ENCODE data around the gene FXYD4.

FXYD4 gene

DNA sequence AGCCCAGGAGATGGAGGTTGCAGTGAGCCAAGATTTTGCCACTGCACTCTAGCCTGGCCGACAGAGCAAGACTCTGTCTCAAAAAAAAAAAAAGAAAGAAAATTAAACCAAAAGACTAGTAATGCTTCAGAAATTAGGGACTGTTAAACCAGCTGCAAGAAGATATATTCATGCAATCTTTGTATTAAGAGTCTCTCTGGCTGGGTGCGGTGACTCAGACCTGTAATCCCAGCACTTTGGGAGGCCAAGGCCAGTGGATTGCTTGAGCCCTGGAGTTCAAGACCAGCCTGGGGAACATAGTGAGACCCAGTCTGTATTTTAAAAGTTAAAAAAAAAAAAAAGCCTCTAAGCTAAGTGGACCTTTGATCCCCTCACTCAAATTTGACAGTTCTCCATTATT is 40.1 kb downstream of the FXYD4 start:
- no peak overlapping the region for H3K4me3 ChIP-seq (ENCODE audit: control insufficient read depth in 1 of 7, extremely low read depth in 1 of 7, insufficient read depth in 4 of 7, low read depth in 2 of 7, low read length in 6 of 7)
- no peak overlapping the region for H3K27ac ChIP-seq (ENCODE audit: insufficient read depth in 1 of 2, low read depth in 1 of 2, low read length in 2 of 2, poor library complexity in 1 of 2, severe bottlenecking in 2 of 2)
- H3K4me1 ChIP-seq (ENCODE audit: control extremely low read depth in 1 of 4, control insufficient read depth in 4 of 4, insufficient read depth in 4 of 4, low read length in 3 of 4): peaks cover 2 to 25% (median 16%) of the 10 kb centered on the region in 4 experiments
- POLR2A ChIA-PET: no interaction called here
- DNase-seq: no peak
- CTCF ChIA-PET: no interaction called here
- H3K27me3 ChIP-seq (replicated peaks in 2 of 5; ENCODE audit: control insufficient read depth in 4 of 5, insufficient read depth in 5 of 5, low read length in 4 of 5): no peaks in the 10 kb centered on the region
- H3K36me3 ChIP-seq (ENCODE audit: control insufficient read depth in 4 of 4, insufficient read depth in 4 of 4, low read length in 3 of 4): no peaks in the 10 kb centered on the region
- no peaks in the 10 kb centered on the region for H3K9me3 ChIP-seq (ENCODE audit: control extremely low read depth in 1 of 5, control insufficient read depth in 4 of 5, insufficient read depth in 2 of 5, low read depth in 1 of 5, low read length in 4 of 5)
- WGBS (ENCODE audit: insufficient coverage): 100% methylated on average over 1 of the region's 2 CpGs

DNA sequence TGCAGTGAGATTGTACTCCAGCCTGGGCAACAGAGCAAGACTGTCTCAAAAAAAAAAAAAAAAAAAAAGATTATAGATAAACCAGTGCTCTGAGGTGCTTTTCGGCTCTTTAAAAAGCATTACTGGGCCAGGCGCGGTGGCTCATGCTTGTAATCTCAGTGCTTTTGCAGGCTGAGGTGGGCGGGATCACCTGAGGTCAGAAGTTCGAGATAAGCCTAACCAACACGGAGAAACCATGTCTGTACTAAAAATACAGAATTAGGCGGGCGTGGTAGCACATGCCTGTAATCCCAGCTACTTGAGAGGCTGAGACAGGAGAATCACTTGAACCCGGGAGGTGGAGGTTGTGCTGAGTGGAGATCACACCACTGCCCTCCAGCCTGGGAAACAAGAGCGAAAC is 44.1 kb downstream of the FXYD4 start:
- Histone ChIP-seq H3K4me1 (ENCODE audit: control extremely low read depth in 1 of 4, control insufficient read depth in 4 of 4, insufficient read depth in 4 of 4, low read length in 3 of 4) (peaks cover 3 to 35% (median 26%) of the 10 kb centered on the region in 4 experiments), H3K4me3 (ENCODE audit: control insufficient read depth in 1 of 7, extremely low read depth in 1 of 7, insufficient read depth in 4 of 7, low read depth in 2 of 7, low read length in 6 of 7) (no peak overlapping the region), H3K9me3 (ENCODE audit: control extremely low read depth in 1 of 5, control insufficient read depth in 4 of 5, insufficient read depth in 2 of 5, low read depth in 1 of 5, low read length in 4 of 5) (no peaks in the 10 kb centered on the region), H3K36me3 (ENCODE audit: control insufficient read depth in 4 of 4, insufficient read depth in 4 of 4, low read length in 3 of 4) (no peaks in the 10 kb centered on the region), H3K27me3 (replicated peaks in 2 of 5; ENCODE audit: control insufficient read depth in 4 of 5, insufficient read depth in 5 of 5, low read length in 4 of 5) (no peaks in the 10 kb centered on the region), H3K27ac (ENCODE audit: insufficient read depth in 1 of 2, low read depth in 1 of 2, low read length in 2 of 2, poor library complexity in 1 of 2, severe bottlenecking in 2 of 2) (no peak overlapping the region)
- 100% methylated on average over 7 of the region's 10 CpGs for WGBS (ENCODE audit: insufficient coverage)
- POLR2A ChIA-PET: no interaction called here
- peak in 1 of 3 donors; percentile 49 for DNase-seq
- CTCF ChIA-PET: interaction anchor here (0.6 to 1.7 kb wide), 2 partner anchors 10 to 21 kb away, joined by 4 to 5 read pairs; no protein-coding TSS in a partner anchor

DNA sequence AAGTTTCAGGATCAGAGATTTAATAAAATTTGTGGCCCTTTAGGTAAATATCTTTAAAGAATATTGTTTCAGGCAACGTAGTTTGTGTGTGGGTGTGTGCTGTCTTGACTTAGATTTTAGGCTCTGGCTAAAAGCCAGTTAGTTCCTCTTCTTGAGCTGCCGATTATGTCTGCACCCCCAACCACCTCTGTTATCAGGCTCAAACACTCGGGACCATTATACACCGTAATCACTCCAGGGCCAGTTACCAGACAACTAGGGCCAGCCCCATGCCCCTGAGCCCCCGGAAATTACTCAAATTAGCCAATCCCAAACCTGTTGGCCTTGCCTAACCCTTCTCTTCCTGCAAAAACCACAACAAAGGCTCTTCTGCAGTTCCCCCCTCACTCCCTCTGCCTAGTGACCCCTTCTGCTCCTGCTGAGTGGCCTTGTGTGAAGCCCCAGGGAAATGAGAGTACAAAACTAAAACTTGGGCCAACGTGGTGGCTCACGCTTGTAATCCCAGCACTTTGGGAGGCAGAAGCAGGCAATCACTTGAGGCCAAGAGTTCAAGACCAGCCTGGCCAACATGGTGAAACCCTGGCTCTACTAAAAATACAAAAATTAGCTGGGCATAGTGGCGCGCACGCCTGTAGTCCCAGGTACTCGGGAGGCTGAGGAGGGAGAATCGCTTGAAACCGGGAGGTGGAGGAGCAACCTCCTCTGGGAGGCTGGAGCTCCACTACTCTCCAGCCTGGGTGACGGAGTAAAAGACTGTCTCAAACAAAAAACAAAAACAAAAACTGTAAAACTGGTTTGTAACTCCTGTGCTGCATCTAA is 46.7 kb downstream of the FXYD4 start:
- Histone ChIP-seq H3K27me3 (replicated peaks in 2 of 5; ENCODE audit: control insufficient read depth in 4 of 5, insufficient read depth in 5 of 5, low read length in 4 of 5) (no peaks in the 10 kb centered on the region), H3K27ac (ENCODE audit: insufficient read depth in 1 of 2, low read depth in 1 of 2, low read length in 2 of 2, poor library complexity in 1 of 2, severe bottlenecking in 2 of 2) (peak overlapping the region; percentile 54 to 80), H3K4me3 (ENCODE audit: control insufficient read depth in 1 of 7, extremely low read depth in 1 of 7, insufficient read depth in 4 of 7, low read depth in 2 of 7, low read length in 6 of 7) (peak overlapping the region in 4 of 7 experiments; percentile 11 to 33 (median 22)), H3K9me3 (ENCODE audit: control extremely low read depth in 1 of 5, control insufficient read depth in 4 of 5, insufficient read depth in 2 of 5, low read depth in 1 of 5, low read length in 4 of 5) (no peaks in the 10 kb centered on the region), H3K4me1 (ENCODE audit: control extremely low read depth in 1 of 4, control insufficient read depth in 4 of 4, insufficient read depth in 4 of 4, low read length in 3 of 4) (peaks cover 3 to 47% (median 35%) of the 10 kb centered on the region in 4 experiments), H3K36me3 (ENCODE audit: control insufficient read depth in 4 of 4, insufficient read depth in 4 of 4, low read length in 3 of 4) (no peaks in the 10 kb centered on the region)
- 0% methylated on average over 5 of the region's 14 CpGs for WGBS (ENCODE audit: insufficient coverage)
- CTCF ChIA-PET: interaction anchor here (0.9 to 4.9 kb wide), 6 partner anchors 10 to 28 kb away, joined by 3 to 33 read pairs (median 6); partner anchors contain the start of gene ZNF487
- DNase-seq: peak; percentile 99 to 100 (median 100)
- POLR2A ChIA-PET: interaction anchor here (0.6 to 4.3 kb wide), 3 partner anchors 10 to 27 kb away, joined by 3 to 32 read pairs (median 4); partner anchors contain the start of gene HNRNPF

DNA sequence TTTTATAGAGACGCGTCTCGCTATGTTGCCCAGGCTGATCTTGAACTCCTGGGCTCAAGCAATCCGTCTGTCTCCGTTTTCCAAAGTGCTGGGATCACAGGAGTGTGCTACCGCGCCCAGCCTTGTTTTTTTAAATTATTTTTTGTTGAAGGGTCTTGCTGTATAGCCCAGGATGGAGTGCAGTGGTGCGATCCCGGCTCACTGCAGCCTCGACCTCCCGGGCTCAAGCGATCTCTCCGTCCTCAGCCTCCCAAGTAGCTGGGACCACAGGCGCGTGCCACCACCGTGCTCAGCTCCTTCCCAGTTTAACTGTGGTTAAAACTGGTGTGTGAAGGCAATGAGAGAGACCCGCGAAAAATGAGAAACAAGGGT is 48.5 kb downstream of the FXYD4 start:
- POLR2A ChIA-PET: interaction anchor here (0.6 to 4.3 kb wide), 4 partner anchors 12 to 175 kb away, joined by 3 to 32 read pairs (median 4); partner anchors contain the start of gene HNRNPF
- Histone ChIP-seq H3K27me3 (replicated peaks in 2 of 5; ENCODE audit: control insufficient read depth in 4 of 5, insufficient read depth in 5 of 5, low read length in 4 of 5) (no peaks in the 10 kb centered on the region), H3K4me3 (ENCODE audit: control insufficient read depth in 1 of 7, extremely low read depth in 1 of 7, insufficient read depth in 4 of 7, low read depth in 2 of 7, low read length in 6 of 7) (peak overlapping the region in 6 of 7 experiments; percentile 9 to 74 (median 66)), H3K9me3 (ENCODE audit: control extremely low read depth in 1 of 5, control insufficient read depth in 4 of 5, insufficient read depth in 2 of 5, low read depth in 1 of 5, low read length in 4 of 5) (no peaks in the 10 kb centered on the region), H3K27ac (ENCODE audit: insufficient read depth in 1 of 2, low read depth in 1 of 2, low read length in 2 of 2, poor library complexity in 1 of 2, severe bottlenecking in 2 of 2) (peak overlapping the region; percentile 78 to 89), H3K36me3 (ENCODE audit: control insufficient read depth in 4 of 4, insufficient read depth in 4 of 4, low read length in 3 of 4) (no peaks in the 10 kb centered on the region), H3K4me1 (ENCODE audit: control extremely low read depth in 1 of 4, control insufficient read depth in 4 of 4, insufficient read depth in 4 of 4, low read length in 3 of 4) (peaks cover 3 to 47% (median 35%) of the 10 kb centered on the region in 4 experiments)
- 52% methylated on average over 14 of the region's 18 CpGs for WGBS (ENCODE audit: insufficient coverage)
- no peak for DNase-seq
- CTCF ChIA-PET: interaction anchor here (0.7 to 4.9 kb wide), 7 partner anchors 13 to 33 kb away, joined by 3 to 33 read pairs (median 4); partner anchors contain the start of gene ZNF487

DNA sequence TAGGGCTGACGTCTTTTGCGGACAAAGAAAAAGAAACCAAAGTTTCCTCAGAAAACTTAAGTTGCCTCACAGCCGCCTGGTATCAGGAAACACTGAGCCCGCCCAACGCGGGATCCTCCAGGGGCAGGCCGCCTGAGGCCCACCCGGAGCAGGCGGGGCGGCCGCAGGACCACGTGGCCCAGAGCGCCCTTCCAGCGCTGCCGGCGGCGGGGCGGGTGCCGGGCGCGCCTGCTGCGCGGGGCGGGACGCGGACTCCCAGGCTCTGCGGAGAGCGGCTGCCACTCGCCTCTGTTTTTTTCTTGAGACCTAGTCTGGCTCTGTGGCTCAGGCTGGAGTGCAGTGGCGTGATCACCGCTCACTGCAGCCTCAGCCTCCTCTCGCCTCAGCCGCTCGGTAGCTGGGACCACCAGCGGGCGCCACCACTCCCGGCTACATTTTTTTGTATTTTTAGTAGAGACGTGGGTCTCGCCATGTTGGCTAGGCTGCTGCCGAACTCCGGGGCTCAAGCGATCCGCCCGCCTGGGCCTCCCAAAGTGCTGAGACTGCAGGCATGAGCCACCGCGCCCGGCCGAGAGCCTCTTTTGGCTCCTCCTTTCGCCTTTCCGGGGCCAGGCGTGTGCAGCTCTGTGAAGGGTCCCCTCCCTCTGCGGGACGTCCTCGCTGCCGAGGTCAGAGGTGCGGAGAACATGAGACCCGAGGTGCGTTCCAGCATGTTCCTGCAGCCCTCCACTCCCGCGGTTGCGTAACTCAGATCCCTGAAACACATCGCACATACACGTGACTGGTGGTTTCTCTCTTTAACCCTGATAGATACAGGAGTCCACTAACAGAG is 49.1 kb downstream of the FXYD4 start:
- Histone ChIP-seq H3K4me1 (ENCODE audit: control extremely low read depth in 1 of 4, control insufficient read depth in 4 of 4, insufficient read depth in 4 of 4, low read length in 3 of 4) (peaks cover 3 to 47% (median 35%) of the 10 kb centered on the region in 4 experiments), H3K27me3 (replicated peaks in 2 of 5; ENCODE audit: control insufficient read depth in 4 of 5, insufficient read depth in 5 of 5, low read length in 4 of 5) (no peaks in the 10 kb centered on the region), H3K9me3 (ENCODE audit: control extremely low read depth in 1 of 5, control insufficient read depth in 4 of 5, insufficient read depth in 2 of 5, low read depth in 1 of 5, low read length in 4 of 5) (no peaks in the 10 kb centered on the region), H3K4me3 (ENCODE audit: control insufficient read depth in 1 of 7, extremely low read depth in 1 of 7, insufficient read depth in 4 of 7, low read depth in 2 of 7, low read length in 6 of 7) (peak overlapping the region; percentile 9 to 74 (median 61)), H3K36me3 (ENCODE audit: control insufficient read depth in 4 of 4, insufficient read depth in 4 of 4, low read length in 3 of 4) (no peaks in the 10 kb centered on the region), H3K27ac (ENCODE audit: insufficient read depth in 1 of 2, low read depth in 1 of 2, low read length in 2 of 2, poor library complexity in 1 of 2, severe bottlenecking in 2 of 2) (peak overlapping the region; percentile 78 to 89)
- CTCF ChIA-PET: interaction anchor here (1.0 to 4.9 kb wide), 5 partner anchors 13 to 30 kb away, joined by 3 to 33 read pairs (median 5); partner anchors contain the start of gene ZNF487
- peak; percentile 92 to 96 (median 96) for DNase-seq
- WGBS (ENCODE audit: insufficient coverage): 1% methylated on average over 56 of the region's 63 CpGs
- POLR2A ChIA-PET: interaction anchor here (0.5 to 4.3 kb wide), 6 partner anchors 12 to 175 kb away, joined by 3 to 32 read pairs (median 4); partner anchors contain the start of genes HNRNPF and ZNF487

DNA sequence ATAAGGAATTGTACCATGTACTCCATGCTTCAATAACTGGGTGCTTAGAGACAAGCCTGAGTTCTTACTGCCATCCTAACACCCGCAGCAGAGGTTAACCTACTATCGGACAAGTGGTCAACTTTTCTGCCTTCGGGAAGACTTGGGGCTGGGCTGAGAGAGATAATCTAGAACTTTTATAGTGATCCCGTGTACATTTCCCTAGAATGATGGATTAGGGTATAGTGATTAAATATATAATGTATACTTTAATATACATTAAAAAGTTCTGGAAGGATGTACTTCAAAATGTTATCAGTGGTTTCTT is 49.7 kb downstream of the FXYD4 start:
- no peaks in the 10 kb centered on the region for H3K27me3 ChIP-seq (replicated peaks in 2 of 5; ENCODE audit: control insufficient read depth in 4 of 5, insufficient read depth in 5 of 5, low read length in 4 of 5)
- peak overlapping the region in 6 of 7 experiments; percentile 9 to 74 (median 66) for H3K4me3 ChIP-seq (ENCODE audit: control insufficient read depth in 1 of 7, extremely low read depth in 1 of 7, insufficient read depth in 4 of 7, low read depth in 2 of 7, low read length in 6 of 7)
- H3K36me3 ChIP-seq (ENCODE audit: control insufficient read depth in 4 of 4, insufficient read depth in 4 of 4, low read length in 3 of 4): no peaks in the 10 kb centered on the region
- H3K9me3 ChIP-seq (ENCODE audit: control extremely low read depth in 1 of 5, control insufficient read depth in 4 of 5, insufficient read depth in 2 of 5, low read depth in 1 of 5, low read length in 4 of 5): no peaks in the 10 kb centered on the region
- H3K4me1 ChIP-seq (ENCODE audit: control extremely low read depth in 1 of 4, control insufficient read depth in 4 of 4, insufficient read depth in 4 of 4, low read length in 3 of 4): peaks cover 3 to 50% (median 35%) of the 10 kb centered on the region in 4 experiments
- DNase-seq: no peak
- POLR2A ChIA-PET: interaction anchor here (0.5 to 4.3 kb wide), 3 partner anchors 13 to 15 kb away, joined by 4 to 32 read pairs (median 4); partner anchors contain the start of genes HNRNPF and ZNF487
- CTCF ChIA-PET: interaction anchor here (1.0 to 4.9 kb wide), 4 partner anchors 12 to 27 kb away, joined by 3 to 33 read pairs (median 4); partner anchors contain the start of gene ZNF487
- peak overlapping the region; percentile 66 to 89 for H3K27ac ChIP-seq (ENCODE audit: insufficient read depth in 1 of 2, low read depth in 1 of 2, low read length in 2 of 2, poor library complexity in 1 of 2, severe bottlenecking in 2 of 2)
- WGBS (ENCODE audit: insufficient coverage): no CpG with 5 or more reads among the region's 4 CpGs

Measured in common myeloid progenitor, CD34-positive (primary cell).